ENCODE measurements around the gene GUCY1A2. TPM values are rescaled to one million over a fixed set of nuclear protein-coding genes. Genes with fewer than 3 reads are reported as not detected.
"Not testable (repeated sequence)": the region's sequence is repeated elsewhere in the genome, so short reads cannot be mapped to it uniquely, and the experiment has no call there.

Gene GUCY1A2
- total RNA-seq, 1 donor from 2014 or later: 0.78 TPM

GRCh38 chr11:106913141-106913540 is 105.1 kb downstream of the GUCY1A2 start:
- Mint-ChIP-seq H3K4me1 (ENCODE audit: unreplicated experiment) (no peaks in the 10 kb centered on the region), H3K36me3 (ENCODE audit: unreplicated experiment) (no peaks in the 10 kb centered on the region), H3K27ac (ENCODE audit: unreplicated experiment) (no peak overlapping the region), H3K27me3 (ENCODE audit: unreplicated experiment) (peaks cover 3% of the 10 kb centered on the region), H3K4me3 (ENCODE audit: unreplicated experiment) (no peak overlapping the region), H3K9me3 (ENCODE audit: unreplicated experiment) (no peaks in the 10 kb centered on the region)
- TF ChIP-seq, protein P1, sequence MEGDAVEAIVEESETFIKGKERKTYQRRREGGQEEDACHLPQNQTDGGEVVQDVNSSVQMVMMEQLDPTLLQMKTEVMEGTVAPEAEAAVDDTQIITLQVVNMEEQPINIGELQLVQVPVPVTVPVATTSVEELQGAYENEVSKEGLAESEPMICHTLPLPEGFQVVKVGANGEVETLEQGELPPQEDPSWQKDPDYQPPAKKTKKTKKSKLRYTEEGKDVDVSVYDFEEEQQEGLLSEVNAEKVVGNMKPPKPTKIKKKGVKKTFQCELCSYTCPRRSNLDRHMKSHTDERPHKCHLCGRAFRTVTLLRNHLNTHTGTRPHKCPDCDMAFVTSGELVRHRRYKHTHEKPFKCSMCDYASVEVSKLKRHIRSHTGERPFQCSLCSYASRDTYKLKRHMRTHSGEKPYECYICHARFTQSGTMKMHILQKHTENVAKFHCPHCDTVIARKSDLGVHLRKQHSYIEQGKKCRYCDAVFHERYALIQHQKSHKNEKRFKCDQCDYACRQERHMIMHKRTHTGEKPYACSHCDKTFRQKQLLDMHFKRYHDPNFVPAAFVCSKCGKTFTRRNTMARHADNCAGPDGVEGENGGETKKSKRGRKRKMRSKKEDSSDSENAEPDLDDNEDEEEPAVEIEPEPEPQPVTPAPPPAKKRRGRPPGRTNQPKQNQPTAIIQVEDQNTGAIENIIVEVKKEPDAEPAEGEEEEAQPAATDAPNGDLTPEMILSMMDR (IDR thresholded peaks at IDR 0.05): no peak
- no peak for DNase-seq (ENCODE audit: extremely low spot score, unreplicated experiment)

DNA sequence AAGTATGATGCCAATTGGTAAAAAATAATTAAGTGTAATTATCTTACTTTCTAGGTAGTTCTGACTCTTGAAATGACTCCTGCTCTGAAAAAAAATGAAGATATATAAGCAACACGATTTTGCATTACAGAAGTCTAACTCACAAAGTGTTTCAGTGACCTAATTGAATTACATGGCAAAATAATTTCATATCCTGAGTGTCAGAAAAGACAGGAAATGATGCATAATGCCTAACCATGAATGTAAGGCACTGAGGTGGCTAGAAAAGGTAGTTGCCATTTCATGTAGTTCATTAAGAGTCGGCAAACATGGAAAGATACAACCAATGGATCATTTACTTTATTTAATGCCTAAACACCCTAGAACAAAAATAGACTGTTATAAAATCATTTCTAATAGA is 113.5 kb downstream of the GUCY1A2 start:
- Mint-ChIP-seq H3K27ac (ENCODE audit: unreplicated experiment) (no peak overlapping the region), H3K36me3 (ENCODE audit: unreplicated experiment) (no peaks in the 10 kb centered on the region), H3K9me3 (ENCODE audit: unreplicated experiment) (no peaks in the 10 kb centered on the region), H3K4me3 (ENCODE audit: unreplicated experiment) (no peak overlapping the region), H3K4me1 (ENCODE audit: unreplicated experiment) (no peaks in the 10 kb centered on the region), H3K27me3 (ENCODE audit: unreplicated experiment) (no peaks in the 10 kb centered on the region)
- TF ChIP-seq, protein P1 (IDR thresholded peaks at IDR 0.05): no peak
- DNase-seq (ENCODE audit: extremely low spot score, unreplicated experiment): no peak

- no peaks in the 10 kb centered on the region for H3K4me1 Mint-ChIP-seq (ENCODE audit: unreplicated experiment)
- TF ChIP-seq, protein P1 (IDR thresholded peaks at IDR 0.05): no peak
- no peak for DNase-seq (ENCODE audit: extremely low spot score, unreplicated experiment)
- no peaks in the 10 kb centered on the region for H3K9me3 Mint-ChIP-seq (ENCODE audit: unreplicated experiment)
- no peaks in the 10 kb centered on the region for H3K36me3 Mint-ChIP-seq (ENCODE audit: unreplicated experiment)
- no peak overlapping the region for H3K4me3 Mint-ChIP-seq (ENCODE audit: unreplicated experiment)
- H3K27ac Mint-ChIP-seq (ENCODE audit: unreplicated experiment): no peak overlapping the region
- H3K27me3 Mint-ChIP-seq (ENCODE audit: unreplicated experiment): peaks cover 15% of the 10 kb centered on the region
Measured at GRCh38 chr11:106889718-106890117, 128.6 kb downstream of the GUCY1A2 start.

DNA sequence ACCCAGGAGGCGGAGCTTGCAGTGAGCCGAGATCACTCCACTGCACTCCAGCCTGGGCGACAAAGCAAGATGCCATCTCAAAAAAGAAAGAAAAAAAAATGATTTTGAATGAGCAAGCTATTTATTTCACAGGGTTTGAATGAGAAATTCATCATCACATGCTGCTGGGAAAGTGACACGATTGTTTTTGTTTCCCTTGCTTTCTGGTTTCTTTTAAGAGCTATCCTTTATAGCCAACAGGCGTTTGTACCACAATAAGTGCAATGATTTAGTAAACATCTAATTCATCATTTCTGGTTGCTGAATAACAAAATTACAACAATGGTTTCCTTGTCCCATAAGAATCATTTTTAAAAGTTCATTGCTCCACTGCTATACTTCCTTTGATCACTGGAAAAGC is 129.9 kb downstream of the GUCY1A2 start:
- TF ChIP-seq, protein P1 (IDR thresholded peaks at IDR 0.05): no peak
- Mint-ChIP-seq H3K27me3 (ENCODE audit: unreplicated experiment) (peaks cover 15% of the 10 kb centered on the region), H3K4me1 (ENCODE audit: unreplicated experiment) (no peaks in the 10 kb centered on the region), H3K4me3 (ENCODE audit: unreplicated experiment) (no peak overlapping the region), H3K9me3 (ENCODE audit: unreplicated experiment) (no peaks in the 10 kb centered on the region), H3K36me3 (ENCODE audit: unreplicated experiment) (no peaks in the 10 kb centered on the region), H3K27ac (ENCODE audit: unreplicated experiment) (no peak overlapping the region)
- DNase-seq (ENCODE audit: extremely low spot score, unreplicated experiment): no peak

- H3K4me1 Mint-ChIP-seq (ENCODE audit: unreplicated experiment); H3K9me3 Mint-ChIP-seq (ENCODE audit: unreplicated experiment); H3K27ac Mint-ChIP-seq (ENCODE audit: unreplicated experiment); H3K36me3 Mint-ChIP-seq (ENCODE audit: unreplicated experiment); H3K4me3 Mint-ChIP-seq (ENCODE audit: unreplicated experiment); DNase-seq (ENCODE audit: extremely low spot score, unreplicated experiment): not testable (repeated sequence)
- H3K27me3 Mint-ChIP-seq (ENCODE audit: unreplicated experiment): peaks cover 17% of the 10 kb centered on the region
Measured at GRCh38 chr11:106883693-106884092, 134.6 kb downstream of the GUCY1A2 start.

Data from osteocyte (in vitro differentiated cells).